ENCODE results near the gene TJP1. TPM values are rescaled to one million over a fixed set of nuclear protein-coding genes. Genes with fewer than 3 reads are reported as not detected.

TJP1 gene
- total RNA-seq, 1 experiment from 2014 or later = 67.0 TPM

GRCh38 chr15:29857221-29857789 is 35.0 kb upstream of the TJP1 start:
- ATAC-seq (no peak), DNase-seq (peak; percentile 51)
- intact Hi-C loops (cut with micrococcal nuclease) = no loop called here
- Histone ChIP-seq H2AFZ (ENCODE audit: low read length) (no peak overlapping the region), H3K9me3 (ENCODE audit: low read length) (no peaks in the 10 kb centered on the region), H3K9ac (ENCODE audit: low read length) (no peak overlapping the region), H3K4me2 (ENCODE audit: low read length) (no peak overlapping the region), H3K27ac (ENCODE audit: low read length) (no peak overlapping the region), H3F3A (ENCODE audit: low read length, unreplicated experiment) (no peaks in the 10 kb centered on the region), H4K20me1 (ENCODE audit: low read length) (no peaks in the 10 kb centered on the region), H3K4me1 (ENCODE audit: insufficient read depth, low read length) (peaks cover 49% of the 10 kb centered on the region), H3K9me2 (replicated peaks; ENCODE audit: low read length) (no peaks in the 10 kb centered on the region), H3K36me3 (ENCODE audit: low read depth, low read length) (no peaks in the 10 kb centered on the region), H3K27me3 (ENCODE audit: low read length) (no peaks in the 10 kb centered on the region), H3K79me2 (ENCODE audit: low read length) (no peaks in the 10 kb centered on the region), H3K4me3 (ENCODE audit: low read length) (no peak overlapping the region)
- BruUV-seq (replicated peaks) = no TSS peak
- CTCF ChIA-PET = interaction anchor here (0.6 kb wide), 1 partner anchor 68 kb away, joined by 3 read pairs; no protein-coding TSS in a partner anchor
- POLR2A ChIA-PET (ENCODE audit: unreplicated experiment) = interaction anchor here (0.6 to 0.7 kb wide), 2 partner anchors 31 to 36 kb away, joined by 3 to 9 read pairs; no protein-coding TSS in a partner anchor
- no peak for TF ChIP-seq EZH2phosphoT487 (IDR thresholded peaks at IDR 0.05; ENCODE audit: borderline replicate concordance, low read length)
- no peak for TF ChIP-seq EZH2 (IDR thresholded peaks at IDR 0.05; ENCODE audit: low read length, unreplicated experiment)
- TF ChIP-seq CTCF (conservative IDR thresholded peaks at IDR 0.05; ENCODE audit: low read depth, low read length) = no peak

GRCh38 chr15:29854413-29854812 is 32.1 kb upstream of the TJP1 start:
- H3K9ac ChIP-seq (ENCODE audit: low read length) = no peak overlapping the region
- BruUV-seq (replicated peaks) = no TSS peak
- H3K27me3 ChIP-seq (ENCODE audit: low read length) = no peaks in the 10 kb centered on the region
- POLR2A ChIA-PET (ENCODE audit: unreplicated experiment) = no interaction called here
- H3K4me1 ChIP-seq (ENCODE audit: insufficient read depth, low read length) = peaks cover 58% of the 10 kb centered on the region
- H3K9me3 ChIP-seq (ENCODE audit: low read length) = no peaks in the 10 kb centered on the region
- H3F3A ChIP-seq (ENCODE audit: low read length, unreplicated experiment) = no peaks in the 10 kb centered on the region
- H3K9me2 ChIP-seq (replicated peaks; ENCODE audit: low read length) = no peaks in the 10 kb centered on the region
- peak; percentile 90 for DNase-seq
- no peaks in the 10 kb centered on the region for H4K20me1 ChIP-seq (ENCODE audit: low read length)
- H3K4me2 ChIP-seq (ENCODE audit: low read length) = peak overlapping the region; percentile 41
- H3K4me3 ChIP-seq (ENCODE audit: low read length) = no peak overlapping the region
- no peaks in the 10 kb centered on the region for H3K36me3 ChIP-seq (ENCODE audit: low read depth, low read length)
- H3K79me2 ChIP-seq (ENCODE audit: low read length) = no peaks in the 10 kb centered on the region
- CTCF ChIA-PET = interaction anchor here (0.7 to 2.5 kb wide), 2 partner anchors 71 to 106 kb away, joined by 3 to 8 read pairs; no protein-coding TSS in a partner anchor
- H2AFZ ChIP-seq (ENCODE audit: low read length) = peak overlapping the region; percentile 12; the same call in 1 of the 2 replicates
- intact Hi-C loops (cut with micrococcal nuclease) = no loop called here
- peak overlapping the region; percentile 76 for H3K27ac ChIP-seq (ENCODE audit: low read length)
- ATAC-seq = peak; percentile 46
- no peak for TF ChIP-seq CTCF (conservative IDR thresholded peaks at IDR 0.05; ENCODE audit: low read depth, low read length)

GRCh38 chr15:29853211-29853987 is 31.1 kb upstream of the TJP1 start:
- Histone ChIP-seq H3K9ac (ENCODE audit: low read length) (peak overlapping the region; percentile 32), H3K4me3 (ENCODE audit: low read length) (no peak overlapping the region), H3K27ac (ENCODE audit: low read length) (peak overlapping the region; percentile 76), H3K27me3 (ENCODE audit: low read length) (no peaks in the 10 kb centered on the region), H4K20me1 (ENCODE audit: low read length) (no peaks in the 10 kb centered on the region), H3K36me3 (ENCODE audit: low read depth, low read length) (no peaks in the 10 kb centered on the region), H3K9me3 (ENCODE audit: low read length) (no peaks in the 10 kb centered on the region), H3K4me1 (ENCODE audit: insufficient read depth, low read length) (peaks cover 63% of the 10 kb centered on the region), H3K4me2 (ENCODE audit: low read length) (peak overlapping the region; percentile 41), H3K9me2 (replicated peaks; ENCODE audit: low read length) (no peaks in the 10 kb centered on the region), H3F3A (ENCODE audit: low read length, unreplicated experiment) (peaks cover 5% of the 10 kb centered on the region), H2AFZ (ENCODE audit: low read length) (no peak overlapping the region), H3K79me2 (ENCODE audit: low read length) (no peaks in the 10 kb centered on the region)
- ChIA-PET POLR2A (ENCODE audit: unreplicated experiment) (no interaction called here), CTCF (interaction anchor here (2.5 kb wide), 1 partner anchor 72 kb away, joined by 8 read pairs; no protein-coding TSS in a partner anchor)
- DNase-seq (peak; percentile 68), ATAC-seq (peak; percentile 45)
- no TSS peak for BruUV-seq (replicated peaks)
- TF ChIP-seq EZH2 (IDR thresholded peaks at IDR 0.05; ENCODE audit: low read length, unreplicated experiment) = no peak
- no peak for TF ChIP-seq EZH2phosphoT487 (IDR thresholded peaks at IDR 0.05; ENCODE audit: borderline replicate concordance, low read length)
- TF ChIP-seq CTCF (conservative IDR thresholded peaks at IDR 0.05; ENCODE audit: low read depth, low read length) = no peak
- intact Hi-C loops (cut with micrococcal nuclease) = loop anchor here (1.0 kb wide), 1 partner anchor 81 kb away; no protein-coding TSS in a partner anchor

Data from PC-3 (cell line).